HepG2 (cell line): ENCODE results near the gene ACADVL. TPM values are rescaled to one million over a fixed set of nuclear protein-coding genes. Genes with fewer than 3 reads are reported as not detected.

Source experiments
- AHR ChIP-seq: IDR thresholded peaks from 2 replicates; pipeline ENCODE4 v1.6.1; 2018; ENCODE audit warnings: missing genetic modification reagents, missing compliant biosample characterization
- ATF6 ChIP-seq: sonication (generic); formaldehyde crosslinking; conservative IDR thresholded peaks from 2 replicates; pipeline ENCODE4 v1.4.0; 2020; ENCODE audit warnings: missing genetic modification reagents
- BHLHE40 ChIP-seq: IDR thresholded peaks from 2 replicates; pipeline ENCODE4 v1.6.1; 2011; ENCODE audit warnings: low read length, improper control_type of control experiment
- CENPBD1 ChIP-seq: sonication (generic); formaldehyde crosslinking; IDR thresholded peaks from 2 replicates; pipeline ENCODE4 v1.8.0; 2022; ENCODE audit warnings: missing genetic modification reagents, low read depth, mild to moderate bottlenecking, borderline replicate concordance
- CREB1 ChIP-seq, 2 experiments: fragments of 450-650 bp in 1 of 2; IDR thresholded peaks; 2 replicates each; pipeline ENCODE4 v1.6.1; 2016 to 2017; ENCODE audit warnings: control low read depth in 1 of 2, mild to moderate bottlenecking in 1 of 2, missing compliant biosample characterization in 1 of 2, missing genetic modification characterization in 1 of 2
- HIVEP1 ChIP-seq: sonication (generic); formaldehyde crosslinking; IDR thresholded peaks from 2 replicates; pipeline ENCODE4 v1.4.0; 2020; ENCODE audit warnings: mild to moderate bottlenecking, missing genetic modification reagents
- HOXA9 ChIP-seq: sonication (generic); formaldehyde crosslinking; IDR thresholded peaks from 2 replicates; pipeline ENCODE4 v1.8.1; 2022; ENCODE audit warnings: missing genetic modification reagents, mild to moderate bottlenecking, moderate library complexity, borderline replicate concordance
- ISX ChIP-seq: sonication (generic); formaldehyde crosslinking; conservative IDR thresholded peaks from 2 replicates; pipeline ENCODE4 v1.5.0; 2020; ENCODE audit warnings: missing genetic modification reagents
- MIXL1 ChIP-seq: IDR thresholded peaks from 2 replicates; pipeline ENCODE4 v1.6.1; 2016
- NFE2L1 ChIP-seq: sonication (generic); formaldehyde crosslinking; IDR thresholded peaks from 2 replicates; pipeline ENCODE4 v1.4.0; 2020; ENCODE audit warnings: missing genetic modification reagents, mild to moderate bottlenecking, borderline replicate concordance
- NFKBIZ ChIP-seq: IDR thresholded peaks from 2 replicates; pipeline ENCODE4 v1.6.1; 2018; ENCODE audit warnings: missing genetic modification reagents, missing compliant biosample characterization
- ONECUT2 ChIP-seq: sonication (generic); formaldehyde crosslinking; IDR thresholded peaks from 2 replicates; pipeline ENCODE4 v1.4.0; 2020; ENCODE audit warnings: missing genetic modification reagents
- PRDM15 ChIP-seq: sonication (generic); formaldehyde crosslinking; IDR thresholded peaks from 2 replicates; pipeline ENCODE4 v1.4.0; 2020; ENCODE audit warnings: missing genetic modification reagents
- SCMH1 ChIP-seq: sonication (generic); formaldehyde crosslinking; IDR thresholded peaks from 2 replicates; pipeline ENCODE4 v1.9.0; 2021; ENCODE audit warnings: missing genetic modification reagents, mild to moderate bottlenecking, borderline replicate concordance
- SNAPC2 ChIP-seq: sonication (generic); formaldehyde crosslinking; IDR thresholded peaks from 2 replicates; pipeline ENCODE4 v1.8.1; 2022; ENCODE audit warnings: mild to moderate bottlenecking, missing genetic modification reagents
- XBP1 ChIP-seq: sonication (generic); formaldehyde crosslinking; IDR thresholded peaks from 2 replicates; pipeline ENCODE4 v1.5.0; 2020; ENCODE audit warnings: missing genetic modification reagents
- XRCC5 ChIP-seq: fragments of 200-400 bp; formaldehyde crosslinking; optimal IDR thresholded peaks from 2 replicates; pipeline ENCODE3; 2017; ENCODE audit warnings: mild to moderate bottlenecking, low read length
- ZEB1 ChIP-seq: IDR thresholded peaks from 2 replicates; pipeline ENCODE4 v1.6.1; 2012; ENCODE audit warnings: mild to moderate bottlenecking, low read depth, inconsistent platforms; ENCODE audit not compliant: insufficient replicate concordance
- ZNF10 ChIP-seq: sonication (generic); formaldehyde crosslinking; IDR thresholded peaks from 2 replicates; pipeline ENCODE4 v1.4.0; 2020; ENCODE audit warnings: mild to moderate bottlenecking, low read depth, missing genetic modification reagents, borderline replicate concordance
- ZNF33B ChIP-seq: sonication (generic); formaldehyde crosslinking; IDR thresholded peaks from 2 replicates; pipeline ENCODE4 v1.5.1; 2020; ENCODE audit warnings: mild to moderate bottlenecking, missing genetic modification reagents
- ZNF563 ChIP-seq: sonication (generic); formaldehyde crosslinking; IDR thresholded peaks from 2 replicates; pipeline ENCODE4 v1.8.0; 2022; ENCODE audit warnings: mild to moderate bottlenecking, moderate library complexity, missing genetic modification reagents
- ZNF567 ChIP-seq: sonication (generic); formaldehyde crosslinking; IDR thresholded peaks from 2 replicates; pipeline ENCODE4 v1.8.1; 2023; ENCODE audit warnings: mild to moderate bottlenecking, missing genetic modification reagents, borderline replicate concordance
- ZNF672 ChIP-seq: sonication (generic); formaldehyde crosslinking; IDR thresholded peaks from 2 replicates; pipeline ENCODE4 v1.8.1; 2022; ENCODE audit warnings: missing genetic modification reagents
- ZNF776 ChIP-seq: sonication (generic); formaldehyde crosslinking; IDR thresholded peaks from 2 replicates; pipeline ENCODE4 v1.4.0; 2020; ENCODE audit warnings: mild to moderate bottlenecking, missing genetic modification reagents
- ZNF792 ChIP-seq: IDR thresholded peaks from 2 replicates; pipeline ENCODE4 v1.6.1; 2016
- polyA plus RNA-seq, 8 experiments: library from polyadenylated mRNA; depleted of rRNA in 3 of 8; stranded (reverse) in 7 of 8; unstranded in 1 of 8; fragments of >200 nt; fragmentation: Illumina TruSeq in 4 of 8; extraction: Trizol in 4 of 8; gene quantifications; 2 replicates each; pipeline versions ENCODE4 v1.2.1 to v1.2.3, GENCODE V29; 2011 to 2016; ENCODE audit warnings: low read depth in 4 of 8, missing spikeins in 1 of 8, mixed read lengths in 1 of 8; ENCODE audit not compliant: insufficient read depth in 1 of 8
- total RNA-seq, 5 experiments: library from RNA; depleted of rRNA; stranded (reverse); fragments of >200 nt; fragmentation: Illumina TruSeq; extraction: Trizol; gene quantifications; 2 replicates each; pipeline ENCODE4 v1.2.3, GENCODE V29; 2016; ENCODE audit warnings: low read depth in 1 of 5

The ACADVL gene
- total and polyA plus RNA-seq, 2 of the 13 experiments (the other 11 are each of a cell fraction or from before 2014, with no cell fraction given): 219 to 412 TPM

GRCh38 chr17:7252176-7253043 lies 32.7 kb downstream of the ACADVL start, which contains the start of gene ELP5 (continued):
- TF ChIP-seq CENPBD1: no peak
- peak; percentile 83; the same call in 1 of the 2 replicates for TF ChIP-seq SNAPC2 (CRISPR knock-in tag)
- TF ChIP-seq NFKBIZ (CRISPR knock-in tag): peak; percentile 58; the same call in 1 of the 2 replicates
- no peak for TF ChIP-seq ZNF672
- 0 out of 2 replicates have a peak, but pooled peaks have one; percentile 28 for TF ChIP-seq MIXL1 (CRISPR knock-in tag)
- TF ChIP-seq BHLHE40: no peak; the same call in 1 of the 2 replicates
- peak; percentile 78 for TF ChIP-seq HIVEP1 (CRISPR knock-in tag)
- 0 out of 2 replicates have a peak, but pooled peaks have one; percentile 5 for TF ChIP-seq PRDM15 (CRISPR knock-in tag)
- TF ChIP-seq AHR (CRISPR knock-in tag): no peak
- no peak for TF ChIP-seq SCMH1
- peak; percentile 33 for TF ChIP-seq XRCC5
- TF ChIP-seq ZNF567 (CRISPR knock-in tag): no peak
- TF ChIP-seq ZEB1: peak; percentile 42
- TF ChIP-seq ATF6: no peak
- TF ChIP-seq ZNF10 (CRISPR knock-in tag): no peak
- no peak for TF ChIP-seq HOXA9 (CRISPR knock-in tag)
- TF ChIP-seq ZNF792 (CRISPR knock-in tag): peak; percentile 85; the same call in 1 of the 2 replicates
- peak; percentile 99 for TF ChIP-seq CREB1 (IDR thresholded peaks at IDR 0.05)
- TF ChIP-seq CREB1 (CRISPR knock-in tag; IDR thresholded peaks at IDR 0.05): peak; percentile 98
- TF ChIP-seq ISX (CRISPR knock-in tag): no peak
- TF ChIP-seq ZNF563 (CRISPR knock-in tag): peak; percentile 57
- TF ChIP-seq ZNF776 (CRISPR knock-in tag): peak; percentile 50; the same call in 1 of the 2 replicates
- TF ChIP-seq XBP1 (CRISPR knock-in tag): no peak
- no peak for TF ChIP-seq ZNF33B (CRISPR knock-in tag)
- TF ChIP-seq NFE2L1 (CRISPR knock-in tag): no peak
- no peak for TF ChIP-seq ONECUT2 (CRISPR knock-in tag)
